ENCODE data around the gene CNGA1.

Gene CNGA1

DNA sequence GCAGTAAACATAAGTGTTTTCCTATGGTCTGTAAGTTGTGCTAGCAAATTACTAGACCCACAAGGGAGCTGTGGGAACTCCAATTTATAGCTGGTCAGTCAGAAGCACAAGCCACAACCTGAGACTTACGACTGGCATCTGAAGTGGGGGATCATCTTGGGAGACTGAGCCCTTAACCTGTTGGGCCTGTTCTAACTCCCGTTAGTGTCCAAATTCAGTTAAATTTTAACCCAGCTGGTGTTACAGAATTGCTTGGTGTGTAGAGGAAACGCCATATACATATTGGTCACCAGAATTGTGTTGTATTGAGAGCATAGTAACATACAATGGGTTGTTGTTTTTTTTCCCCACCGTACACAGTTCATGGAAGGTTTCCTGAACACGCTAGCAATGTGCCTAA lies 77.0 kb downstream of the CNGA1 start:
- no peak overlapping the region for H3K27ac ChIP-seq (ENCODE audit: low read depth, low read length)

DNA sequence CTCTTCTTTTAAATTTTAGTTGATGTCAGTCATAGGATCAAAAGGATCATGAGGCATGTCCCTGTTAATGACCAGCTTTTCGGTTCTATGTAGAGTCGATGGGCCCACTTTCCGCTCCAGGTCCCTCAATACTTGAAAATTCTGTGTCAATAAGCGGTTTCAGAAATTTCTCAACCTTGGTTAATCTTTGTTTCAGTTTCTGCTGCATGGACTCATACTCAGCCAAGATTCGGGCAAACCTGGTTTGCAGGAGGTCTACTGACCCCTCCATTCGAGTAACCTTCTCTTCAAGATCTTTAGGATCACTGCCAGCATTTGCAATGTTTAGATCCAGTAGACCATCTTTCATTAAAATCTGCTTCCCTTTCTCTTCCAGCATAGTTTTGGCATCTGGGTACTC lies 80.1 kb downstream of the CNGA1 start:
- Histone ChIP-seq H3K4me3 (ENCODE audit: insufficient read depth, low read length, poor library complexity, severe bottlenecking) (no peak overlapping the region), H3K36me3 (ENCODE audit: low read length) (no peaks in the 10 kb centered on the region), H4K20me1 (ENCODE audit: low read depth, low read length) (no peaks in the 10 kb centered on the region), H3K9me3 (ENCODE audit: insufficient read depth, low read length) (no peaks in the 10 kb centered on the region), H3K4me2 (ENCODE audit: low read depth, low read length, poor library complexity, severe bottlenecking) (no peak overlapping the region), H3K79me2 (ENCODE audit: insufficient read depth, low read length) (no peaks in the 10 kb centered on the region), H3K27ac (ENCODE audit: low read depth, low read length) (no peak overlapping the region), H3K9me2 (replicated peaks; ENCODE audit: insufficient read depth, low read length) (no peaks in the 10 kb centered on the region), H3K9ac (ENCODE audit: low read length) (no peak overlapping the region), H2AFZ (ENCODE audit: low read depth, low read length, severe bottlenecking) (no peak overlapping the region), H3F3A (ENCODE audit: insufficient read depth) (no peaks in the 10 kb centered on the region), H3K27me3 (ENCODE audit: low read length) (no peaks in the 10 kb centered on the region)
- TF ChIP-seq, protein P1, sequence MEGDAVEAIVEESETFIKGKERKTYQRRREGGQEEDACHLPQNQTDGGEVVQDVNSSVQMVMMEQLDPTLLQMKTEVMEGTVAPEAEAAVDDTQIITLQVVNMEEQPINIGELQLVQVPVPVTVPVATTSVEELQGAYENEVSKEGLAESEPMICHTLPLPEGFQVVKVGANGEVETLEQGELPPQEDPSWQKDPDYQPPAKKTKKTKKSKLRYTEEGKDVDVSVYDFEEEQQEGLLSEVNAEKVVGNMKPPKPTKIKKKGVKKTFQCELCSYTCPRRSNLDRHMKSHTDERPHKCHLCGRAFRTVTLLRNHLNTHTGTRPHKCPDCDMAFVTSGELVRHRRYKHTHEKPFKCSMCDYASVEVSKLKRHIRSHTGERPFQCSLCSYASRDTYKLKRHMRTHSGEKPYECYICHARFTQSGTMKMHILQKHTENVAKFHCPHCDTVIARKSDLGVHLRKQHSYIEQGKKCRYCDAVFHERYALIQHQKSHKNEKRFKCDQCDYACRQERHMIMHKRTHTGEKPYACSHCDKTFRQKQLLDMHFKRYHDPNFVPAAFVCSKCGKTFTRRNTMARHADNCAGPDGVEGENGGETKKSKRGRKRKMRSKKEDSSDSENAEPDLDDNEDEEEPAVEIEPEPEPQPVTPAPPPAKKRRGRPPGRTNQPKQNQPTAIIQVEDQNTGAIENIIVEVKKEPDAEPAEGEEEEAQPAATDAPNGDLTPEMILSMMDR (IDR thresholded peaks at IDR 0.05; ENCODE audit: insufficient read depth, low read length, poor library complexity, severe bottlenecking) = no peak
- no peak for TF ChIP-seq EZH2phosphoT487 (conservative IDR thresholded peaks at IDR 0.05; ENCODE audit: low read length)

More for the DNA sequence above, 77.0 kb downstream of the CNGA1 start:
- no peak overlapping the region for H3K4me2 ChIP-seq (ENCODE audit: low read depth, low read length, poor library complexity, severe bottlenecking)
- H3K79me2 ChIP-seq (ENCODE audit: insufficient read depth, low read length) = no peaks in the 10 kb centered on the region
- H2AFZ ChIP-seq (ENCODE audit: low read depth, low read length, severe bottlenecking) = no peak overlapping the region
- no peak for TF ChIP-seq EZH2phosphoT487 (conservative IDR thresholded peaks at IDR 0.05; ENCODE audit: low read length)
- TF ChIP-seq, protein P1 (IDR thresholded peaks at IDR 0.05; ENCODE audit: insufficient read depth, low read length, poor library complexity, severe bottlenecking) = no peak
- no peak overlapping the region for H3K4me3 ChIP-seq (ENCODE audit: insufficient read depth, low read length, poor library complexity, severe bottlenecking)
- no peaks in the 10 kb centered on the region for H3K9me2 ChIP-seq (replicated peaks; ENCODE audit: insufficient read depth, low read length)
- H3K9me3 ChIP-seq (ENCODE audit: insufficient read depth, low read length) = no peaks in the 10 kb centered on the region
- no peaks in the 10 kb centered on the region for H3K27me3 ChIP-seq (ENCODE audit: low read length)
- no peak overlapping the region for H3K9ac ChIP-seq (ENCODE audit: low read length)
- H3K36me3 ChIP-seq (ENCODE audit: low read length) = no peaks in the 10 kb centered on the region
- no peaks in the 10 kb centered on the region for H4K20me1 ChIP-seq (ENCODE audit: low read depth, low read length)
- H3F3A ChIP-seq (ENCODE audit: insufficient read depth) = no peaks in the 10 kb centered on the region

DNA sequence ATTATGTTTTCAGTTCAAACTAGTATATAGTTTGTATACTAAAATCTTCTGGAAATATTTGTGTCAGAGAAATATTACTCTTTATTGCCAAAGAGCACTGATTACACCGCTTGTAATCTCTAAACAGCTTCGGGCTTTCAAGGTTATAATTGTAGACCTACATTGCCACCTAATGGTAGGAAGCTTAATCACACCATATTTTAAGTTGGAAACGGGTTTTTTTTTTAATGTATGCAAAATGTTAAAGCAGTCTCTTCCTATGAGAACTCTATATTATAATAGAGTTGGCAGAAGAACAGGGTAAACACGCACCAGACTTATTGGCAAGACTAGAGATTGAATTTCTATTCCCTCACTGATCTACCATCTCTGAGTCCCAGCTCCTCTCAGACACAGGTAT lies 82.6 kb downstream of the CNGA1 start:
- Histone ChIP-seq H3K9ac (ENCODE audit: low read length) (no peak overlapping the region), H3K9me2 (replicated peaks; ENCODE audit: insufficient read depth, low read length) (no peaks in the 10 kb centered on the region), H3K36me3 (ENCODE audit: low read length) (no peaks in the 10 kb centered on the region), H3K27me3 (ENCODE audit: low read length) (no peaks in the 10 kb centered on the region), H3K4me3 (ENCODE audit: insufficient read depth, low read length, poor library complexity, severe bottlenecking) (no peak overlapping the region), H3K9me3 (ENCODE audit: insufficient read depth, low read length) (no peaks in the 10 kb centered on the region), H3K27ac (ENCODE audit: low read depth, low read length) (no peak overlapping the region), H4K20me1 (ENCODE audit: low read depth, low read length) (no peaks in the 10 kb centered on the region), H3K79me2 (ENCODE audit: insufficient read depth, low read length) (no peaks in the 10 kb centered on the region), H3F3A (ENCODE audit: insufficient read depth) (no peaks in the 10 kb centered on the region), H3K4me2 (ENCODE audit: low read depth, low read length, poor library complexity, severe bottlenecking) (no peak overlapping the region), H2AFZ (ENCODE audit: low read depth, low read length, severe bottlenecking) (no peak overlapping the region)
- TF ChIP-seq, protein P1 (IDR thresholded peaks at IDR 0.05; ENCODE audit: insufficient read depth, low read length, poor library complexity, severe bottlenecking) = peak; percentile 44
- no peak for TF ChIP-seq EZH2phosphoT487 (conservative IDR thresholded peaks at IDR 0.05; ENCODE audit: low read length)
